HEK293 (cell line): ENCODE data around the gene RIMS4.

Source experiments
- BCL11A ChIP-seq: fragments of 450-650 bp; formaldehyde crosslinking; IDR thresholded peaks from 2 replicates; pipeline ENCODE4 v1.5.1; 2016; ENCODE audit warnings: low read depth, missing biosample characterization, missing genetic modification characterization
- BCL6B ChIP-seq: fragments of 450-650 bp; formaldehyde crosslinking; IDR thresholded peaks from 2 replicates; pipeline ENCODE4 v1.5.1; 2017; ENCODE audit warnings: missing biosample characterization, missing genetic modification characterization
- CTCF ChIP-seq: fragments of 450-650 bp; formaldehyde crosslinking; IDR thresholded peaks from 2 replicates; pipeline ENCODE4 v1.5.1; 2016; ENCODE audit warnings: missing biosample characterization, missing genetic modification characterization
- GLIS1 ChIP-seq: fragments of 450-650 bp; formaldehyde crosslinking; IDR thresholded peaks from 2 replicates; pipeline ENCODE4 v1.5.1; 2016; ENCODE audit warnings: missing biosample characterization, missing genetic modification characterization
- KLF17 ChIP-seq: fragments of 450-650 bp; formaldehyde crosslinking; IDR thresholded peaks from 2 replicates; pipeline ENCODE4 v1.5.1; 2016; ENCODE audit warnings: missing biosample characterization, missing genetic modification characterization
- OVOL3 ChIP-seq: fragments of 450-650 bp; formaldehyde crosslinking; IDR thresholded peaks from 2 replicates; pipeline ENCODE4 v1.5.1; 2016; ENCODE audit warnings: missing biosample characterization, missing genetic modification characterization
- REST ChIP-seq: fragments of 450-650 bp; formaldehyde crosslinking; IDR thresholded peaks from 2 replicates; pipeline ENCODE4 v1.5.1; 2016; ENCODE audit warnings: missing biosample characterization, missing genetic modification characterization
- SCRT2 ChIP-seq: fragments of 450-650 bp; formaldehyde crosslinking; IDR thresholded peaks from 2 replicates; pipeline ENCODE4 v1.5.1; 2016; ENCODE audit warnings: missing biosample characterization, missing genetic modification characterization
- YY1 ChIP-seq: fragments of 450-650 bp; formaldehyde crosslinking; IDR thresholded peaks from 2 replicates; pipeline ENCODE4 v1.5.1; 2018; ENCODE audit warnings: missing biosample characterization, missing genetic modification characterization
- ZBTB20 ChIP-seq: fragments of 450-650 bp; formaldehyde crosslinking; IDR thresholded peaks from 2 replicates; pipeline ENCODE4 v1.5.1; 2016; ENCODE audit warnings: missing biosample characterization, missing genetic modification characterization
- ZEB2 ChIP-seq: fragments of 450-650 bp; formaldehyde crosslinking; IDR thresholded peaks from 2 replicates; pipeline ENCODE4 v1.5.1; 2016; ENCODE audit warnings: missing biosample characterization, missing genetic modification characterization
- ZFHX2 ChIP-seq: fragments of 450-650 bp; formaldehyde crosslinking; conservative IDR thresholded peaks from 2 replicates; pipeline ENCODE4 v1.5.1; 2016; ENCODE audit warnings: missing biosample characterization, missing genetic modification characterization
- ZNF112 ChIP-seq: fragments of 450-650 bp; formaldehyde crosslinking; IDR thresholded peaks from 2 replicates; pipeline ENCODE4 v1.5.0; 2017; ENCODE audit warnings: missing biosample characterization, missing genetic modification characterization
- ZNF239 ChIP-seq: fragments of 450-650 bp; formaldehyde crosslinking; IDR thresholded peaks from 2 replicates; pipeline ENCODE4 v1.5.1; 2016; ENCODE audit warnings: missing biosample characterization, missing genetic modification characterization
- ZNF266 ChIP-seq: fragments of 450-650 bp; formaldehyde crosslinking; IDR thresholded peaks from 2 replicates; pipeline ENCODE4 v1.5.1; 2016; ENCODE audit warnings: missing biosample characterization, missing genetic modification characterization, low read depth
- ZNF280C ChIP-seq: fragments of 450-650 bp; formaldehyde crosslinking; IDR thresholded peaks from 2 replicates; pipeline ENCODE4 v1.5.1; 2016; ENCODE audit warnings: missing biosample characterization, missing genetic modification characterization
- ZNF426 ChIP-seq: fragments of 450-650 bp; formaldehyde crosslinking; IDR thresholded peaks from 2 replicates; pipeline ENCODE4 v1.5.1; 2017; ENCODE audit warnings: missing biosample characterization, missing genetic modification characterization, mild to moderate bottlenecking, inconsistent platforms, moderate library complexity
- ZNF449 ChIP-seq: fragments of 450-650 bp; formaldehyde crosslinking; IDR thresholded peaks from 2 replicates; pipeline ENCODE4 v1.5.1; 2017; ENCODE audit warnings: missing biosample characterization, mild to moderate bottlenecking, missing genetic modification characterization, moderate library complexity
- ZNF560 ChIP-seq: fragments of 450-650 bp; formaldehyde crosslinking; IDR thresholded peaks from 2 replicates; pipeline ENCODE4 v1.5.1; 2017; ENCODE audit warnings: missing biosample characterization, missing genetic modification characterization, borderline replicate concordance
- ZNF596 ChIP-seq: fragments of 450-650 bp; IDR thresholded peaks from 2 replicates; pipeline ENCODE4 v1.5.0; 2018; ENCODE audit warnings: missing biosample characterization, mild to moderate bottlenecking, missing genetic modification characterization, moderate library complexity
- ZNF621 ChIP-seq: fragments of 450-650 bp; formaldehyde crosslinking; IDR thresholded peaks from 2 replicates; pipeline ENCODE4 v1.5.1; 2017; ENCODE audit warnings: missing biosample characterization, missing genetic modification characterization
- ZNF704 ChIP-seq: fragments of 450-650 bp; formaldehyde crosslinking; IDR thresholded peaks from 2 replicates; pipeline ENCODE4 v1.5.1; 2016; ENCODE audit warnings: missing biosample characterization, missing genetic modification characterization
- ZNF707 ChIP-seq: fragments of 450-650 bp; formaldehyde crosslinking; IDR thresholded peaks from 2 replicates; pipeline ENCODE4 v1.5.1; 2016; ENCODE audit warnings: missing biosample characterization, missing genetic modification characterization
- ZNF747 ChIP-seq: fragments of 450-650 bp; formaldehyde crosslinking; IDR thresholded peaks from 2 replicates; pipeline ENCODE4 v1.5.1; 2016; ENCODE audit warnings: missing biosample characterization, missing genetic modification characterization
- ZNF830 ChIP-seq: fragments of 450-650 bp; IDR thresholded peaks from 2 replicates; pipeline ENCODE4 v1.5.0; 2018; ENCODE audit warnings: missing biosample characterization, missing genetic modification characterization, low read depth, mild to moderate bottlenecking, moderate library complexity
- ZSCAN23 ChIP-seq: fragments of 450-650 bp; formaldehyde crosslinking; IDR thresholded peaks from 2 replicates; pipeline ENCODE4 v1.5.1; 2016; ENCODE audit warnings: missing biosample characterization, missing genetic modification characterization
- ZSCAN30 ChIP-seq: fragments of 450-650 bp; IDR thresholded peaks from 2 replicates; pipeline ENCODE4 v1.5.1; 2018; ENCODE audit warnings: missing biosample characterization, mild to moderate bottlenecking, missing genetic modification characterization, moderate library complexity

The RIMS4 gene

GRCh38 chr20:44714701-44715498 lies 95.4 kb downstream of the RIMS4 start, which contains the start of gene CCN5 (continued):
- TF ChIP-seq ZNF449 (tag by site-specific recombination) (peak; percentile 51; the same call in 1 of the 2 replicates), ZNF704 (tag by site-specific recombination) (no peak), ZNF239 (peak; percentile 70; the same call in 1 of the 2 replicates), ZBTB20 (tag by site-specific recombination) (peak; percentile 52), ZNF280C (tag by site-specific recombination) (no peak), YY1 (tag by site-specific recombination) (no peak), CTCF (tag by site-specific recombination) (no peak), ZNF707 (tag by site-specific recombination) (no peak), ZNF560 (tag by site-specific recombination) (no peak), GLIS1 (peak; percentile 95), SCRT2 (tag by site-specific recombination) (no peak), ZNF426 (tag by site-specific recombination) (no peak), ZEB2 (tag by site-specific recombination) (no peak), OVOL3 (no peak), BCL11A (tag by site-specific recombination) (no peak), ZNF112 (tag by site-specific recombination) (no peak), ZNF621 (tag by site-specific recombination) (no peak), BCL6B (tag by site-specific recombination) (no peak), ZNF596 (no peak), ZSCAN30 (0 out of 2 replicates have a peak, but pooled peaks have one; percentile 32), ZNF266 (tag by site-specific recombination) (0 out of 2 replicates have a peak, but pooled peaks have one; percentile 54), ZSCAN23 (no peak), ZNF747 (tag by site-specific recombination) (no peak), ZFHX2 (tag by site-specific recombination) (peak; percentile 39), ZNF830 (tag by site-specific recombination) (no peak), REST (no peak), KLF17 (peak; percentile 10; the same call in 1 of the 2 replicates)
